GM19463 (cell line): ENCODE data around the gene RHOT2.
A peak's percentile ranks its signal among the peaks of the same experiment; 100 is the strongest.
"Not testable (repeated sequence)": the region's sequence is repeated elsewhere in the genome, so short reads cannot be mapped to it uniquely, and the experiment has no call there.

ENCODE experiments used
- ATAC-seq: cut with Tn5 transposase; IDR thresholded peaks from one replicate; pipeline ENCODE4 v1.9.1; 2021; ENCODE audit warnings: mild to moderate bottlenecking, moderate library complexity; ENCODE audit not compliant: unreplicated experiment

RHOT2 gene

GRCh38 chr16:712740-713250, 44.9 kb downstream of the RHOT2 start:
- ATAC-seq: not testable (repeated sequence)

GRCh38 chr16:714079-714478, 46.1 kb downstream of the RHOT2 start:
- no peak for ATAC-seq

GRCh38 chr16:714558-715476, 46.9 kb downstream of the RHOT2 start, which contains the start of gene METRN:
Gene METRN, plus strand, starts transcription at chr16:715118. Its CDS starts 172 bp downstream, at chr16:715290.
- ATAC-seq: peak; percentile 76

- ATAC-seq: no peak
Observed at GRCh38 chr16:715477-716199, 47.7 kb downstream of the RHOT2 start.

- ATAC-seq: no peak
Observed at GRCh38 chr16:716200-716568, 48.3 kb downstream of the RHOT2 start.

- no peak for ATAC-seq
Observed at GRCh38 chr16:716768-717325, 48.9 kb downstream of the RHOT2 start.

- no peak for ATAC-seq
Observed at GRCh38 chr16:717450-718245, 49.7 kb downstream of the RHOT2 start.

GRCh38 chr16:718389-718788, 50.5 kb downstream of the RHOT2 start:
- no peak for ATAC-seq

GRCh38 chr16:718922-719321, 51.0 kb downstream of the RHOT2 start:
- no peak for ATAC-seq

- no peak for ATAC-seq
Observed at GRCh38 chr16:719815-720446, 52.0 kb downstream of the RHOT2 start.

- peak; percentile 22 for ATAC-seq
Observed at GRCh38 chr16:720447-720989, 52.6 kb downstream of the RHOT2 start.

GRCh38 chr16:720990-721764, 53.2 kb downstream of the RHOT2 start, which contains the start of gene ANTKMT:
Gene ANTKMT, plus strand, starts transcription at chr16:721146. Its CDS starts 129 bp downstream, at chr16:721275.
- peak; percentile 78 for ATAC-seq

- no peak for ATAC-seq
Observed at GRCh38 chr16:721765-722540, 54.0 kb downstream of the RHOT2 start.

- ATAC-seq: no peak
Observed at GRCh38 chr16:722835-723633, 55.1 kb downstream of the RHOT2 start.

- no peak for ATAC-seq
Observed at GRCh38 chr16:723695-724094, 55.8 kb downstream of the RHOT2 start.
